GM19438 (cell line): Measurements from ENCODE around the gene FAM181A.

Experiments used
- ATAC-seq: cut with Tn5 transposase; IDR thresholded peaks from one replicate; pipeline ENCODE4 v1.9.1; 2021; ENCODE audit warnings: low read depth; ENCODE audit not compliant: unreplicated experiment

FAM181A gene

GRCh38 chr14:93977171-93977570 is 50.0 kb downstream of the FAM181A start:
- ATAC-seq = no peak

GRCh38 chr14:93977790-93978581 is 50.8 kb downstream of the FAM181A start:
- ATAC-seq = peak; percentile 55

- ATAC-seq = no peak
Measured at GRCh38 chr14:93978735-93979134, 51.6 kb downstream of the FAM181A start.
